Ovary (tissue), 3 donors: ENCODE measurements around the gene WNT4.

Experiments used
- CTCF ChIP-seq, 3 donors: fragments of 450-650 bp in 2 of 3; fragments of 200-600 bp in 1 of 3; IDR thresholded peaks; one replicate each; pipeline versions ENCODE4 v1.5.1 to v1.8.0; 2016 to 2022; ENCODE audit warnings: antibody characterized with exemption in 3 of 3, mild to moderate bottlenecking in 1 of 3
- EP300 ChIP-seq: sonication (generic); formaldehyde crosslinking; IDR thresholded peaks from one replicate; pipeline ENCODE4 v1.6.1; 2017; ENCODE audit warnings: antibody characterized with exemption
- POLR2A ChIP-seq: fragments of 450-650 bp; IDR thresholded peaks from one replicate; pipeline ENCODE4 v1.6.1; 2017; ENCODE audit warnings: antibody characterized with exemption, mild to moderate bottlenecking, moderate library complexity
- donor health status: DM: no; HTN: no; CAD: no.

- TF ChIP-seq EP300 (no peak), CTCF (IDR thresholded peaks at IDR 0.05) (no peak), POLR2A (no peak)
These were observed 40.9 kb downstream of the WNT4 start for GRCh38 chr1:22101995-22102394.
